Fibroblast of upper back skin (primary cell): ENCODE results near the gene ENDOV.

Experiments
- DNase-seq: peaks from one replicate; pipeline ENCODE4 v3.0.0-alpha.2; 2013

Gene ENDOV

GRCh38 chr17:80453126-80453997, 38.4 kb downstream of the ENDOV start:
- DNase-seq: no peak

GRCh38 chr17:80453998-80454556, 39.1 kb downstream of the ENDOV start:
- no peak for DNase-seq

GRCh38 chr17:80454557-80455335, 39.8 kb downstream of the ENDOV start:
- DNase-seq: peak; percentile 96

- no peak for DNase-seq
Observed at GRCh38 chr17:80455336-80455710, 40.4 kb downstream of the ENDOV start.

GRCh38 chr17:80455784-80456183, 40.8 kb downstream of the ENDOV start:
- no peak for DNase-seq

GRCh38 chr17:80456465-80457235, 41.7 kb downstream of the ENDOV start:
- no peak for DNase-seq

GRCh38 chr17:80457236-80457856, 42.4 kb downstream of the ENDOV start:
- DNase-seq: no peak

- DNase-seq: no peak
Observed at GRCh38 chr17:80458016-80458415, 43.0 kb downstream of the ENDOV start.

GRCh38 chr17:80459234-80459633, 44.3 kb downstream of the ENDOV start:
- no peak for DNase-seq

GRCh38 chr17:80460429-80460834, 45.5 kb downstream of the ENDOV start:
- DNase-seq: no peak

GRCh38 chr17:80461528-80462160, 46.7 kb downstream of the ENDOV start:
- no peak for DNase-seq

- DNase-seq: no peak
Observed at GRCh38 chr17:80463784-80464400, 48.9 kb downstream of the ENDOV start.

GRCh38 chr17:80464486-80464885, 49.5 kb downstream of the ENDOV start:
- DNase-seq: no peak

GRCh38 chr17:80465327-80465974, 50.5 kb downstream of the ENDOV start:
- no peak for DNase-seq

- no peak for DNase-seq
Observed at GRCh38 chr17:80466188-80466705, 51.3 kb downstream of the ENDOV start.

GRCh38 chr17:80468242-80468641, 53.3 kb downstream of the ENDOV start:
- DNase-seq: no peak

- no peak for DNase-seq
Observed at GRCh38 chr17:80468781-80469493, 54.0 kb downstream of the ENDOV start.

GRCh38 chr17:80469667-80470066, 54.7 kb downstream of the ENDOV start:
- DNase-seq: no peak

GRCh38 chr17:80470603-80471002, 55.6 kb downstream of the ENDOV start:
- no peak for DNase-seq

- no peak for DNase-seq
Observed at GRCh38 chr17:80471922-80472321, 57.0 kb downstream of the ENDOV start.
